ENCODE data around the gene SERPINE1.

DNA sequence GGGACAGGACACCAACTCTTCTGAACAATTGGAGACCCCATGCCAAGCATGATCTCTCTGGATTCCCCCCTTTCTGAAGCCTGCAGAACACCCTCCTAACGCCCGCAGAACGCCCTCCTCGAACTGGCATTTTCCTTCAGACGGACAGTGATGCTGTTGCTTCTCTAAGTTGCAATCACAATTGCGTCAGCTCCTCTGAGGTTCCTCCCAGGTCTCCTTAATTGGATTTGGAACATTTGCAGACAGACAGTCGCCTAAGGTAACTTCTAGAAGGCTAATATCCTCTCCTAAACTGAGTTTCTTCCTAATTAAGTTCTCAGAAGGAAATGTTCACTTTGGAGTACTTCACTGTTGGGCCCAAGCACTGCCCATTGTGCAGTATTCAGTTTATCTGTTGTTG is 20.5 kb upstream of the SERPINE1 start:
- TF ChIP-seq POLR2A (IDR thresholded peaks at IDR 0.05; ENCODE audit: control extremely low read depth in 1 of 2, low read depth in 2 of 2, low read length in 2 of 2) (no peak), POLR2AphosphoS5 (IDR thresholded peaks at IDR 0.05; ENCODE audit: low read depth, low read length) (no peak), EZH2 (IDR thresholded peaks at IDR 0.05; ENCODE audit: low read depth, low read length, severe bottlenecking) (no peak), JUN (IDR thresholded peaks at IDR 0.05; ENCODE audit: low read depth, low read length) (no peak), YY1 (IDR thresholded peaks at IDR 0.05; ENCODE audit: low read depth, low read length) (no peak), ZNF274 (IDR thresholded peaks at IDR 0.05; ENCODE audit: borderline replicate concordance, extremely low read depth, low read length) (no peak), JUND (IDR thresholded peaks at IDR 0.05; ENCODE audit: low read length) (no peak), CREB1 (IDR thresholded peaks at IDR 0.05) (no peak), TAF1 (IDR thresholded peaks at IDR 0.05; ENCODE audit: low read depth, low read length) (no peak), SIN3A (conservative IDR thresholded peaks at IDR 0.05 in 1 of 2, IDR thresholded peaks at IDR 0.05 in 1 of 2; ENCODE audit: low read depth in 1 of 2, low read length in 2 of 2) (no peak)
- TF ChIP-seq, protein P1, sequence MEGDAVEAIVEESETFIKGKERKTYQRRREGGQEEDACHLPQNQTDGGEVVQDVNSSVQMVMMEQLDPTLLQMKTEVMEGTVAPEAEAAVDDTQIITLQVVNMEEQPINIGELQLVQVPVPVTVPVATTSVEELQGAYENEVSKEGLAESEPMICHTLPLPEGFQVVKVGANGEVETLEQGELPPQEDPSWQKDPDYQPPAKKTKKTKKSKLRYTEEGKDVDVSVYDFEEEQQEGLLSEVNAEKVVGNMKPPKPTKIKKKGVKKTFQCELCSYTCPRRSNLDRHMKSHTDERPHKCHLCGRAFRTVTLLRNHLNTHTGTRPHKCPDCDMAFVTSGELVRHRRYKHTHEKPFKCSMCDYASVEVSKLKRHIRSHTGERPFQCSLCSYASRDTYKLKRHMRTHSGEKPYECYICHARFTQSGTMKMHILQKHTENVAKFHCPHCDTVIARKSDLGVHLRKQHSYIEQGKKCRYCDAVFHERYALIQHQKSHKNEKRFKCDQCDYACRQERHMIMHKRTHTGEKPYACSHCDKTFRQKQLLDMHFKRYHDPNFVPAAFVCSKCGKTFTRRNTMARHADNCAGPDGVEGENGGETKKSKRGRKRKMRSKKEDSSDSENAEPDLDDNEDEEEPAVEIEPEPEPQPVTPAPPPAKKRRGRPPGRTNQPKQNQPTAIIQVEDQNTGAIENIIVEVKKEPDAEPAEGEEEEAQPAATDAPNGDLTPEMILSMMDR (IDR thresholded peaks at IDR 0.05; ENCODE audit: control extremely low read depth in 1 of 3, insufficient read depth in 1 of 3, low read depth in 1 of 3, low read length in 3 of 3): no peak

Data from H1 (cell line).